ENCODE data around the gene PXDC1. TPM values are rescaled to one million over a fixed set of nuclear protein-coding genes. Genes with fewer than 3 reads are reported as not detected.
"Not testable (repeated sequence)": the region's sequence is repeated elsewhere in the genome, so short reads cannot be mapped to it uniquely, and the experiment has no call there.

Gene PXDC1
- total RNA-seq, 1 experiment from 2014 or later, result 81.8 TPM

DNA sequence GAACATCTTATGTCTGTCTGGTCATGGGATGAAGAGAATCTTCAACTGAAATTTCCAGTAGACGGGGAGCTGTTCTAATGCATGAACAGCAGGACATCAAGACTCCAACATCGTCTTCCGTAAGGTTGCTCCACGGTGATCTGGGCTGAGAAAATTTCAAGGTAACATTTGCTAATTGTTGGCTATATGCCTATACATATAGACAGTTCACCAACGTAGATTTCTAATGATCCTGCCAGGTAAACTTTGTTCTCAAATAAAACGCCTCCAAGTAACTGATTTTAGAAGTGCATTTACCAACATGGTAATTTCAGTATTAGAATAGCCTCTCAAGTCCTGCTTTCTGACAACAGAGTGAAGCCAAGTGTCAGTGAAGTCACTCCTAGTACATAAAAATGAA lies 11.3 kb upstream of the PXDC1 start:
- no peak for DNase-seq (ENCODE audit: low read depth)

DNA sequence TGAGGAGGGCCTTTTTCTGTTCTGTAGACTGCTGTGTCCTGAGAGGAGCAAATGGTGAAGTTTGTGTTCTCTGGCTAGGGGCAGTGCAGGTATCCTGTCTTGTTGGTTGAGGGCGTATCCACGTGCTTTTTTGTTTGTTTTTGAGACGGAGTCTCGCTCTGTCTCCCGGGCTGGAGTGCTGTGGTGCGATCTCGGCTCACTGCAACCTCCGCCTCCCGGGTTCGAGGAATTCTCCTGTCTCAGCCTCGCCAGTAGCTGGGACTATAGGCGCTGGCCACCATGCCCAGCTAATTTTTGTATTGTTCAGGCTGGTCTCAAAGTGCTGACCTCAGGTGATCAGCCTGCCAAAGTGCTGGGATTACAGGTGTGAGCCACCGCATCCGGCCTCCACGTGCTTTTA lies 10.8 kb upstream of the PXDC1 start:
- no peak for DNase-seq (ENCODE audit: low read depth)

DNA sequence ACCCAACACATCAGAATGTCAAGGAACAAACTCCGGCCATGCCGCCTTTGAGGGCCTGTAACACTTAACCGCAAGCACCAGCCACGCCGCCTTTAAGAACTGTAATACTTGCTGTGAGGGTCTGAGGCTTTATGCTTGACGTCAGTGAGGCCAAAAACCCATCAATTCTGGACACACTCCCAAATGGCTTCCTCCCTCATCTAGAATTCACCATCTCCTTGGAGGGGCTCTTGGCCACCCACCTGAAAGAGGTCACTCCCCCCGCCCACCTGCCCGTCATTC lies 10.4 kb upstream of the PXDC1 start:
- no peak for DNase-seq (ENCODE audit: low read depth)

GRCh38 chr6:3759646-3760232 lies 8.2 kb upstream of the PXDC1 start:
- DNase-seq (ENCODE audit: low read depth), result no peak

- DNase-seq (ENCODE audit: low read depth), result no peak
Measured at GRCh38 chr6:3758842-3759144, 7.3 kb upstream of the PXDC1 start.

- not testable (repeated sequence) for DNase-seq (ENCODE audit: low read depth)
Measured at GRCh38 chr6:3757998-3758841, 6.7 kb upstream of the PXDC1 start.

GRCh38 chr6:3757241-3757641 lies 5.7 kb upstream of the PXDC1 start:
- DNase-seq (ENCODE audit: low read depth), result no peak

- no peak for DNase-seq (ENCODE audit: low read depth)
Measured at GRCh38 chr6:3756546-3756945, 5.0 kb upstream of the PXDC1 start.

DNA sequence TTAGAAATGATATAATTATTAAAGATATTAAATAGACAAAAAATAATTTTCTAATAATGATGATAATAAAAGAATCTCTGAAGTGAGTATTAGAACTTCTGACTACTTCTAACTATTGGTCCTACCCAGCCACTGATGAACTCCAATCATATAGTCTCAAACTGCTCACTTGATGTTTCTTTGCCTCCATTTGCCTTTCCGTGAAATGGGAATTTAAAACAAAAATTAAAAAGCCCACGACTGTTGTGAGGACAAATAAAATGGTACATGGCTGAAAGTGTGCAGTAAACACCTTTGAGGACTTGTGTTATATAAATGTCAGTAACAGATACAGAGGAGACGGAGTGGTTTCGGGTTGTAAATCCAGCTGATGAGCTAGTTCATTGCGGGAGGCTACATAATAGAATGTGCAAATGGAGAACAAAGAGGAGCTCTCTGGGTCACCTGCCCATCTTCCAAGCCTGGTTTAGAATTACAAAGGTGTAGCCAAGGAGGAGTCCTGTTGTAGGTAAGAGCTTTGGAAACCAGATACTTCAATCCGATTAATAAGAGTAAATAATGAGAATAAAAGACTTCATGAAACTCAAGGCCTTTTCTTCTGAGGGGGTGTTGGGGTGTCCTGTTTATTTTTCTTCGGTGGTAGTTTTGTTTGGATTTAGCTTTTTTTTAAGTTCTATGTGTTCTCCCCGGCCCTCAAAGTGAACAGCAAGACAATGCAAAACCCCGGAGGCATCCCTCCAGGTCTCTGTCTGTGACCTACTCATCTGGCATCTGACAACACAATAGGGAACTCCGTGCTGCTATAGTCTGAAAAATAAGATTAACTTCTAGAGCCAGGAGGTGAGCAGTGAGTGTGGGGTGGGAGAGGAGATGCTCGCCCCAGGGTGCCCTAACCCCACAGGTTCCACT lies 4.4 kb upstream of the PXDC1 start:
- no peak for DNase-seq (ENCODE audit: low read depth)

DNA sequence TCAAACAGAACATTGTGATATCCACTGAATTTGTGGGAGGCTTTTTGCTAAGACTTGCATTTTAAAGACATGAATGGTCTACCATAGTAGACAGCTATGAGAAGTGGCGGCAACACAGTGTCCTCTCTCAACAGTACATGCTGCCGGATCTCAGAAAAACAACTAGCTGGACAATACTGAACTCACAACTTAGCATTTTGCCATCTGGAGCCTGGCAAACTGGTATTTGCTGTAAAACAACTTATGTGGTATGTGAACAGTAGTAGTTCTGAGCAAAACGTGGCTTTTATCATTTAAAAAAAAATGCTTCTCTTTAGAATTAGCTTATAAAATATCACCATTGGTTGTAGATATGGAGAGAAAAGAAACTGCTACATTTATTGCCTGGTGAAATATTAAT lies 3.3 kb upstream of the PXDC1 start:
- DNase-seq (ENCODE audit: low read depth), result no peak

DNA sequence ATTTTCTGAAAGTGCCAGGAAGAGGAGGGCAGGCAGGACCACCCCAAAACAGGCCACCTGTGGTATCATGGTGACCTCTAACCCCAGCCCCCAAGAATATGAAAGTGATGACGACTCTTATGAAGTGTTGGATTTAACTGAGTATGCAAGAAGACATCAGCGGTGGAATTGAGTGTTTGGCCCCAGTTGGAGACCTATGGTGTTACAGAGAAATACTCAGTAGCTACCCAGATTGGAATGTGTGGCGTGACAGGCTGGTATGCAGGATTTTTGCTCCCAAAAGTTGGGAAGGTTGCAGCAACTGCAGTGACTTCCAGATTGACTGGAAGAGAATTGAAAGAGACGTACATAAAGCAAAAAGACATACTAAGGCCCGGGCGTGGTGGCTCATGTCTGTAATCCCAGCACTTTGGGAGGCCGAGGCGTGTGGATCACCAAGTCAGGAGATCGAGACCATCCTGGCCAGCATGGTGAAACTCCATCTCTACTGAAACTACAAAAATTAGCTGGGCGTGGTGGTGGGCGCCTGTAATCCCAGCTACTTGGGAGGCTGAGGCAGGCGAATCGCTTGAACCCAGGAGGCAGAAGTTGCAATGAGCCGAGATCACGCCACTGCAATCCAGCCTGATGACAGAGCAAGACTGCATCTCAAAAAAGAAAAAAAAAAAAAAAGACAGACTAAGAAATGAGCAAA lies 2.7 kb upstream of the PXDC1 start:
- DNase-seq (ENCODE audit: low read depth), result not testable (repeated sequence)

DNA sequence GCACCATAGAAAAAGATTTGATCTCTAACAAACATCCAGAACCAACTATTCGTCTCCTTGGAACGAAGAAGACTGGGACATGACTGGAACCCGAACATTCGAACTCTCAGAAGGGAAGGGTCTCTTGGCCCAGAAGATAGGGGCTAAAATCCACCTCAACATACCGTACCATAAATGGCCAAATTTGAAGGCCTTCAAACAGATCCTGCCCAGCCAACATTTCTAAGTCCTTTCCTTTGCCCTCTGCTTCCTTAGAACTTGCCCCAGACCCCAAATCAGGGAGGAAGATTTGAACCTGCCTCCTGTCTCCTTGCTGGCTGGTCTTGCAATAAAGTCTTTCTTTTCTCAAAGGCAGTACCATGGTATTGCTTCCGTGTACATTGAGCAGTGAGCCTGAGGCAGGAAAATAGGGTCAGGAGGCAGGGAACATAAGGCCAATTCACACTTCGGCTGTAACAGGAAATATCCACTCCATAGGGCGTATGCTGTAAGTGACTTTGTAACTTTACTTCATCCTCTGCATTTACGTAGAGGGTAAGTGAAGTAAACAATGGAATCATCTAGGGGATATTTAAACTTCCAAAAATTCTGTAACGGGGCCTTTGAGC lies 1.8 kb upstream of the PXDC1 start:
- no peak for DNase-seq (ENCODE audit: low read depth)

DNA sequence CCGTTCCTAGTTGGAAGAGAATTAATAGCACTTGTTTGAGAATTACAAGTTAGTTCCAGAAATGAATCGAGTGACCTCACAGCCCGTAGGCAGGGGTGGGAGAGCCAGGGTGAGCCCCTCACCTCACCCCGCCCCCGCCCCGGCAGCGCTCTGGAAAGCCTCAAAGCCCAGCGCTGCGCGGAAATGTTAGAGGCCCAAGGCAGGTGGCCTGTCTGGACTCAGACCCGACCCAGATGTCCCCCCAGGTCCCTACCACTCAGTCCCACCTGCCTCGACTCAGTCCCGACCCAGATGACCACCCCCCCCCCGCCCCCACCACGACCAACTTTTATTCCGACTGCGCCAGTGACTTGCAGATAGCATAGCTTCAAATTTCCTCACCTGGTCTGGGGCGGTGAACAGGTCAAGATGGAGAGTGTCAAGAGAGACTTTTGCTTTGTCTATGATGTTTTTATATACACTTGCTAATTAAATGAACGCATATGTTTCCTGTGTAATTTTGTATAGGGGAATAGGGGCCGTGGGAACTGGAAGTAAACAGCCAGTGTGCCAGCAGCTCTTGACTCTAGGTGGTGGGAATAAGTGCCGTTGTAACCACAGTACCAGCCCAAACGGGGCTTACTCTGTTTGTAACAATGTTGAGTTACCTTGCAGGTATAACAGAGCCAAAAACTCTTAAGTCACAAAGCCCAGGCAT lies 1.2 kb upstream of the PXDC1 start:
- no peak for DNase-seq (ENCODE audit: low read depth)

DNA sequence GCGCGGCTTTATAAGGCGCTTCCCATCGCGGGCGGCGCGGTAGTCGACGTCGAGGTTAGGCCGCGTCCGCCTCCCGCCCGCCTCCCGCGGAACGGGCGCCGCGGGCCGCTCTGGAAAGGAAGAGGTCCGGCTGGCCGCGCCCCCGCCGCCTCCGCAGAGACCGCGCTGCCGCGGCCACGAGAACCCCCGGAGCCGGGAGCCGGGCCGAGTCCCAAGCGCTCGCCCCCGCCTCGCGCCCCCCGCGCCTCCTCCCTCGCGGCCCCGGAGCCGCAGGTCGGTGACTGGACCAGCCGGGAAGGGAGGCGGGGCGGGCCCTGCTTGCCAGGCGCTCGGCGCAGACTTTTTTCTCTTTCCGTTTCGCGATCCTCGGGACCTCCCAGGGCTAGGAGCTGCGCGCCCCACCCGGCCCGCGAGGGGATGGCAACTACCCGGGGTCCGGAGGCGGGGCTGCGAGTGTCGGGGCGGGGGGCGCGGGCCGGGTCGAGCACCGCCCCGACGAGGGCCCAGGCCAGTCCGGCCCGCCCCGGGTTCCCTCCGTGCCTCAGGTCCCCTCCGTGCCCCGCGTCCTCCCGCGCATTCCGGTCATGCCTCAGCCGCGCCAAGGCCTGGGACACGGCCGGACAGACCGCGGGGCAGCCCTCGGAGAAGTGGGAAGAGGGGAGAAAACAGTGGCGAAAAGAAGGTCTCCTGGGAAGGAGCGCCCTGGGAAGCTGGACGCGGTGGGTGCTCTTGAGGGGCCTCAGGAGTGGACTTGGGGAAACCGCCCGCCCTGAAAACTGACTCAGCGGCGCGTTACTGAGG lies 417 bp upstream of the PXDC1 start:
- DNase-seq (ENCODE audit: low read depth), result peak; percentile 97

DNA sequence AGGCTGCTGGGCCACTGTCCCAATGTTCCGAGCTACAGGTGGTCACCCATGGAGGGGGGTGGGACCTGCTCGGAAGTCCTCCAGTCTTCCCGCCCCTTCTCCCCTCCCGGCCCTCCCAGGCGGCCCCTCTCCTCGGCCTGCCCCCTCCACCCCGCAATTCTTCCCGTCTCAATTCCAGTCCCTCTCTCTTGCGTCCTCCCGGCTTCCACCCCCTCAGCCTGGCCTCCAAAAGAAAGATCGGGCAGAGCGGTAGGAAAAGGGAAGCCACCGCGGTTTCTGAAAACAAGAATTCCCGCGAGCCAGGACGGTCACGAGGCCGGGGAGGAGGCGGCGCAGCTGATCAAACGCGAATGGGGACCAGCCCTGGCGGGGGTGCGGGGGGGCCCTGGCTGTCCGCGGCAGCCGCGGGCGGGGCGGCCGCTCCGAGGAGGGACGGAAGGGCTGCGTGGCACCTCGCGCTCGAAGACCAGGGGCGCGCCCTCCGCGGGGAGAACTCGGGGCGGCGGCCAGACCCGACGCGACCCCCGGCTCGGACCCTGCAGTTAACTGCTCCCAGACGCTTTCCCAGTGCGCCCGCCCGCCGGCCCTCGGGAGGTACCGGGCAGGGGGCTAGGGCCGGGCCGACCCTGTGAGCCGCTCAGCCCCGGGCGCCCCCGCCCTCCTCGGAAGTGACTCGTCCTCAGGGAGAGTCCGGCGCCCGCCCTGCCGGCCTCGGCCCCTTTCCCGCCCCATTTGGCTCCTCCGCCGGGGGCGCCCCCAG lies 1.0 kb downstream of the PXDC1 start:
- peak; percentile 81 for DNase-seq (ENCODE audit: low read depth)

DNA sequence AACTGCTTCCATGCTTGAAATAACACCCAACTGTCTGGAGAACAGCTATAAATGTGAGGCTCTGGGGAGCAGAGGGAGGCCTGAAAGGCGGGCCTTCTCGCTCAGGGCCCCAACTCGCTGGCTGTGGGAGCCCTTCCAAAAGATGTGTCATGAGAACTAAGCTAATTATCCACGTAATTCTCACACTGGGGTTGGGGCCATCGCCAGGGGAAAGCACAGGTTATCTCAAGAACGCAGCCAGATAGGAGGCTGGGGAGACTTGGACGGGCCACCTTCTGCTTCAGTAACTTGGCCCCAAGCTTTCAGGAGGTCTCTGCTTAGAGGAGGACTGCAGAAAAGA lies 1.6 kb downstream of the PXDC1 start:
- DNase-seq (ENCODE audit: low read depth), result peak; percentile 93

DNA sequence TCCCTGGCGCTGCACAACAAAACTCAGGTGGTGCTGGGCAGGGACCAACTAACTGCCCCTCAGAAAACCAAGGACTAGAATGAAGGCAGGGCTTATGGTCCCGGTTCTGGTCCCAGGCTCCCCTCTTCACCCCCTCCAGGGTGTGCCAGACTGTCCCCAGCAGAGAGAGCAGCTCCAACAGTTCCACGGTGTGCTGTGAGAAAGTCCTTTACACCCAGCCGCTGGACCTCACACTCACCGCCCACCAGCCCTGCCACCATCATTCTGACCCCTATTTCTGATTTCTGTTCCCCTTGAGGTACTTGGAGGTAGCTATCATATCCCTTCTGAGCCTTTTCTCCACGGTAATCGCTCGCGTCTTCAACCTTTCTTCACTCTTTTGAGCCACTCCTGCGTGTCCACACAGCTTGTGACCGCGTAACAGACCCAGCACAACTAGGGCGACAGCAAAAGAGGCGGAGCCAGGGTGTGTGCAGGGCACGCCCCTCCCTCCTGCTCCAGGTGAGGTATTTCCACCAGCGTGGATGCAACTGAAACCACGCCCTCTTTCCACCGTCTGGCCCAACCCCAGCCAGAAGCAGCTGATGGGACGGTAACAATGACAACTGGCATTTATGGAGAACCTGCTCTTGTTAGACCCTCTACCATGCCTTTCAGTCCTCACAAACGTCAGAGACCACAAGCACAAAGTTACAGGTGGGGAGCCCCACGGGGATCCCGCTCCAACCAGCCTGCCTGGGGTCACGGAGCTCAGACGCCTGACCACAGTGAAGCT lies 2.3 kb downstream of the PXDC1 start:
- no peak for DNase-seq (ENCODE audit: low read depth)

DNA sequence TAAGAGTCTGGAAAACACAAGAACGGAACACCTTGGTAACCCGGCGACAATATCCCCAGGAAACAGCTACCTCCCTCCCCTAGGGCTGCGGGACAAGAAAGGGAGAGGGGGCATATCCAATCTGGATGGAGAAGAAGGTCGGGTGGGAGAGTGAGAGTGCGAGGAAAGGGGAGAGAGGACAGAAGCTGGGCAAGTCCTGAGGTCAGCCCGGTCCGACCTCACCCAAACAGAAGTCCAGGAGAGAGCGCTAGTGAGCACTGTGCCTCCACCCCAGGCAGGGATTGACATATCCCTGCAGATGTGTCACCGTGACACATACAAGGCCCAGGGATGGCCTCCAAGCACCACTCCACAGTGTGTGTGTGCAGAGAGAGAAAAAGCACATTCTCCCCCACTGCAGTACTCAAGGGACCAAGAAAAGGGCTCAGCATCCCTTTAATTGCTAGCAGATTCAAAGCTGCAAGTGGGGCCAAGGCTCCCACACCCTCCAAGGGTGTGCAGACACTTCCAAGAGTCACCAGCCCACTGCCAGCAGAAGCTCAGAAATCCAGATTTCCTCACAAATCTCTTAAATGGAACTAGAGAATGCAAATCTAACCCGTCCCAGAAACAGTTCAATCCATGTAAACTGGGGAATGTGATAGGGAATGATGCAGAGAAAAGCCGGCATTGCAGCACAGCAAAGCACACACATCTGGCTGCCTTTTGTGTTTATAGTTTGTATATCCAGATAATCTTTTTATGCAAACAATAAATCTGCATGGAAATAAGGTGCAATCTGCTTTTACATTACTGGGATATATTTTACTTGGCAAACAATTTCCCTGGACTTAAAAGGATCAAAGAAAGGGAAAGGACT lies 3.1 kb downstream of the PXDC1 start:
- DNase-seq (ENCODE audit: low read depth), result peak; percentile 89

Measured in Daoy (cell line).